Neuronal stem cell (in vitro differentiated cells): ENCODE measurements around the gene RTP4.
A peak's percentile ranks its signal among the peaks of the same experiment; 100 is the strongest.

Experiments
- DNase-seq: peaks from one replicate; pipeline ENCODE4 v3.0.0-alpha.2; 2013; ENCODE audit warnings: low spot score
- H2AFZ ChIP-seq: one replicate; pipeline ENCODE4 v1.6.1; 2013; ENCODE audit warnings: mild to moderate bottlenecking, low read length, inconsistent platforms
- H2AK5ac ChIP-seq: 2 replicates; pipeline ENCODE4 v1.6.1; 2013; ENCODE audit warnings: low read depth, mild to moderate bottlenecking, inconsistent platforms, low read length, moderate library complexity, mixed read lengths
- H2BK120ac ChIP-seq: 2 replicates; pipeline ENCODE4 v1.6.1; 2013; ENCODE audit warnings: low read depth, mild to moderate bottlenecking, inconsistent platforms, low read length, moderate library complexity, mixed read lengths
- H2BK12ac ChIP-seq: one replicate; pipeline ENCODE4 v1.6.1; 2013; ENCODE audit warnings: low read length, inconsistent platforms
- H2BK15ac ChIP-seq: 2 replicates; pipeline ENCODE4 v1.6.1; 2013; ENCODE audit warnings: mild to moderate bottlenecking, low read length, inconsistent platforms, mixed read lengths
- H2BK5ac ChIP-seq: one replicate; pipeline ENCODE4 v1.6.1; 2013; ENCODE audit warnings: inconsistent platforms, mild to moderate bottlenecking, low read length, moderate library complexity
- H3K14ac ChIP-seq: one replicate; pipeline ENCODE4 v1.6.1; 2013; ENCODE audit warnings: low read length, inconsistent platforms
- H3K18ac ChIP-seq: 2 replicates; pipeline ENCODE4 v1.6.1; 2013; ENCODE audit warnings: low read length, inconsistent platforms
- H3K23ac ChIP-seq: 2 replicates; pipeline ENCODE4 v1.6.1; 2013; ENCODE audit warnings: low read depth, mild to moderate bottlenecking, mixed read lengths, low read length, inconsistent platforms; ENCODE audit not compliant: poor library complexity
- H3K27ac ChIP-seq: replicated peaks from 3 replicates; pipeline ENCODE4 v1.5.1; 2013; ENCODE audit warnings: low read length, inconsistent platforms
- H3K27me3 ChIP-seq, 3 experiments: 2 replicates each; pipeline ENCODE4 v1.6.1; 2013; ENCODE audit warnings: low read length in 3 of 3, mild to moderate bottlenecking in 2 of 3, inconsistent platforms in 1 of 3, low read depth in 1 of 3, mixed read lengths in 1 of 3, moderate library complexity in 1 of 3; ENCODE audit not compliant: control insufficient read depth in 3 of 3, insufficient read depth in 3 of 3
- H3K36me3 ChIP-seq, 2 donors: replicated peaks in 1 of 2; 2 replicates each; pipeline ENCODE4 v1.6.1; 2013; ENCODE audit warnings: low read length in 2 of 2; ENCODE audit not compliant: control insufficient read depth in 2 of 2, insufficient read depth in 2 of 2
- H3K4ac ChIP-seq: 2 replicates; pipeline ENCODE4 v1.6.1; 2013; ENCODE audit warnings: inconsistent platforms, mild to moderate bottlenecking, low read length, moderate library complexity
- H3K4me1 ChIP-seq, 2 donors: 1 replicate in 1 of 2; 2 replicates in 1 of 2; pipeline ENCODE4 v1.6.1; 2013; ENCODE audit warnings: low read length in 2 of 2, low read depth in 1 of 2; ENCODE audit not compliant: control insufficient read depth in 2 of 2, insufficient read depth in 1 of 2
- H3K4me2 ChIP-seq: one replicate; pipeline ENCODE4 v1.6.1; 2013; ENCODE audit warnings: mild to moderate bottlenecking, low read length, inconsistent platforms; ENCODE audit not compliant: insufficient read depth, poor library complexity, severe bottlenecking
- H3K4me3 ChIP-seq, 2 donors: 2 replicates each; pipeline ENCODE4 v1.5.1; 2013; ENCODE audit warnings: low read length in 2 of 2, mild to moderate bottlenecking in 2 of 2, inconsistent platforms in 1 of 2, moderate library complexity in 1 of 2
- H3K79me1 ChIP-seq: one replicate; pipeline ENCODE4 v1.6.1; 2013; ENCODE audit warnings: low read depth, mild to moderate bottlenecking, inconsistent platforms, low read length, moderate library complexity
- H3K9ac ChIP-seq: one replicate; pipeline ENCODE4 v1.6.1; 2013; ENCODE audit warnings: mild to moderate bottlenecking, low read depth, low read length, inconsistent platforms; ENCODE audit not compliant: poor library complexity
- H3K9me3 ChIP-seq, 2 donors: replicated peaks in 1 of 2; 2 replicates each; pipeline versions ENCODE3 to v1.6.1; 2013; ENCODE audit warnings: low read length in 2 of 2, mild to moderate bottlenecking in 2 of 2, inconsistent platforms in 1 of 2, low read depth in 1 of 2, mixed read lengths in 1 of 2, moderate library complexity in 1 of 2; ENCODE audit not compliant: control insufficient read depth in 2 of 2, insufficient read depth in 1 of 2
- H4K8ac ChIP-seq: one replicate; pipeline ENCODE4 v1.6.1; 2013; ENCODE audit warnings: low read depth, mild to moderate bottlenecking, inconsistent platforms, low read length, moderate library complexity
- H4K91ac ChIP-seq: one replicate; pipeline ENCODE4 v1.6.1; 2013; ENCODE audit warnings: low read length, low read depth, mild to moderate bottlenecking, inconsistent platforms; ENCODE audit not compliant: poor library complexity
- WGBS, 2 donors: extraction: QIAGEN DNeasy Blood & Tissue Kit; methylation state at CpG; one replicate each; pipeline ENCODE4 v1.1.7; 2013; ENCODE audit warnings: missing lambda C conversion rate in 2 of 2, mixed read lengths in 1 of 2; ENCODE audit not compliant: insufficient read length in 2 of 2, insufficient replicate concordance in 1 of 2; ENCODE audit errors: extremely low coverage in 2 of 2; 5-methylcytosine and 5-hydroxymethylcytosine counted together

The RTP4 gene

DNA sequence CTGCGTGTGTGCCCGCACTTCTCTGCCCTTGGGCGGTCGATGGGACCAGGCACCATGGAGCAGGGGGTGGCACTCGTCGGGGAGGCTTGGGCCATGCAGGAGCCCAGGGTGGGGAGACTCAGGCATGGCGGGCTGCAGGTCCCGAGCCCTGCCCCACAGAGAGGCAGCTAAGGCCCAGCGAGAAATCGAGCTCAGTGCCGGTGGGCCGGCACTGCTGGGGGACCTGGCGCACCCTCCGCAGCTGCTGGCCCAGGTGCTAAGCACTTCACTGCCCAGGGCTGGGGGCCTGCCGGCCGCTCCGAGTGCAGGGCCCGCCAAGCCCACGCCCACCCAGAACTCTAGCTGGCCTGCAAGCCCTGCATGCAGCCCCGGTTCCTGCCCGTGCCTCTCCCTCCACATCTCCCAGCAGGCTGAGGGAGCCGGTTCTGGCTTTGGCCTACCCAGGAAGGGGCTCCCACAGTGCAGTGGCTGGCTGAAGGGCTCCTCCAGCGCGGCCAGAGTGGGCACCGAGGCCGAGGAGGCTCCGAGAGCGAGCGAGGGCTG, 553 bp upstream of the RTP4 start:
- Histone ChIP-seq H3K14ac (no peak overlapping the region), H4K91ac (no peak overlapping the region), H3K36me3 (no peaks in the 10 kb centered on the region), H3K27me3 (no peaks in the 10 kb centered on the region), H3K4me3 (no peak overlapping the region), H3K4me2 (no peak overlapping the region), H2BK5ac (no peak overlapping the region), H3K18ac (peak overlapping the region; percentile 25), H3K9me3 (no peaks in the 10 kb centered on the region), H2BK15ac (no peak overlapping the region), H2AK5ac (no peak overlapping the region), H3K27ac (no peak overlapping the region), H2AFZ (no peak overlapping the region), H3K4me1 (peaks cover 0 to 1% of the 10 kb centered on the region in 2 donors), H2BK12ac (no peak overlapping the region), H2BK120ac (no peak overlapping the region), H3K23ac (peak overlapping the region; percentile 31), H4K8ac (no peak overlapping the region), H3K9ac (no peak overlapping the region), H3K4ac (no peak overlapping the region), H3K79me1 (no peaks in the 10 kb centered on the region)
- no CpG with 5 or more reads among the region's 29 CpGs for WGBS, 2 donors
- DNase-seq = no peak

DNA sequence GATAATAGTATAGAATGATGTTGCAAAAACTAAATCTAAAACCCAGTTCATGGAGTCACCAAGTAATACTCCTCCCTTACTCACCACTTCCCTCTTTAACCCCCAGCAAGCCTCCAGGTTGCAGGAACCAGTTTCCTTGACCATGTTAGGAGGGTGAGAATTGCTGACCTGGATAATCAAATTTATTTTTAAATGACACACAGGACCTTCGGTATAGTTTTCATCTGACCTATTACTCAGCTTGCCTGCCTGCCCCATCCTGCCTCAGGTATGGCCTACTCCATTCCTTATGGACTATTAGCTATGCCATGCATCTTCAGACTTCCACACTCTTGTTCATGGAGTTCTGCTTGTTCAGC, 883 bp downstream of the RTP4 start:
- Histone ChIP-seq H3K18ac (no peak overlapping the region), H2BK120ac (no peak overlapping the region), H3K14ac (no peak overlapping the region), H2AFZ (no peak overlapping the region), H3K27ac (no peak overlapping the region), H3K9me3 (no peaks in the 10 kb centered on the region), H3K4me2 (no peak overlapping the region), H4K91ac (no peak overlapping the region), H3K4me1 (no peaks in the 10 kb centered on the region), H3K27me3 (no peaks in the 10 kb centered on the region), H3K9ac (no peak overlapping the region), H2AK5ac (no peak overlapping the region), H3K4me3 (no peak overlapping the region), H3K23ac (no peak overlapping the region), H2BK15ac (no peak overlapping the region), H2BK12ac (no peak overlapping the region), H2BK5ac (no peak overlapping the region), H3K36me3 (no peaks in the 10 kb centered on the region), H4K8ac (no peak overlapping the region), H3K4ac (no peak overlapping the region), H3K79me1 (no peaks in the 10 kb centered on the region)
- DNase-seq = no peak
- WGBS, 2 donors = no CpG with 5 or more reads among the region's 1 CpG

DNA sequence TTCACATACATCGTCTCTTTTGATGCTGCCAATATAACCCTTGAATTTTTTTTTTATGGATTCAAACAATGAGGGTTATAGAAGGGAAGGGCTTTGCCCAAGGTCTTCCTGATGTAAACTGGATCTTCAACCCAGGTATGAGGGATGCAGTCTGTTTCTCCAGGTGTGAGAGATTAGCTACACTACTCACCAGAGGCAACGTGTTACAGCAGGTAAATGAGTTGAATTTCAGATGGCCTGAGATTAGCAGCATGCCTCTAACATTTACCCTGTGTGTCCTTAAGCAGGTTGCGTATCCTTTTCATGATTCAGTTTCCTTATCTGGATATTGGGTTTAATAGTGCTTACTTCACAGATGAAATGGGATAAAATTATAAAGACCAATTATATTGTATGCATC, 1.9 kb downstream of the RTP4 start:
- Histone ChIP-seq H3K4ac (no peak overlapping the region), H2BK12ac (no peak overlapping the region), H3K36me3 (no peaks in the 10 kb centered on the region), H3K14ac (no peak overlapping the region), H3K4me1 (no peaks in the 10 kb centered on the region), H3K23ac (no peak overlapping the region), H2BK120ac (no peak overlapping the region), H4K91ac (no peak overlapping the region), H3K9ac (no peak overlapping the region), H2BK15ac (no peak overlapping the region), H3K18ac (no peak overlapping the region), H4K8ac (no peak overlapping the region), H2AK5ac (no peak overlapping the region), H3K27me3 (no peaks in the 10 kb centered on the region), H2BK5ac (no peak overlapping the region), H2AFZ (no peak overlapping the region), H3K4me2 (no peak overlapping the region), H3K79me1 (no peaks in the 10 kb centered on the region), H3K9me3 (no peaks in the 10 kb centered on the region), H3K27ac (no peak overlapping the region), H3K4me3 (no peak overlapping the region)
- no peak for DNase-seq
- no CpG with 5 or more reads among the region's 3 CpGs for WGBS, 2 donors

DNA sequence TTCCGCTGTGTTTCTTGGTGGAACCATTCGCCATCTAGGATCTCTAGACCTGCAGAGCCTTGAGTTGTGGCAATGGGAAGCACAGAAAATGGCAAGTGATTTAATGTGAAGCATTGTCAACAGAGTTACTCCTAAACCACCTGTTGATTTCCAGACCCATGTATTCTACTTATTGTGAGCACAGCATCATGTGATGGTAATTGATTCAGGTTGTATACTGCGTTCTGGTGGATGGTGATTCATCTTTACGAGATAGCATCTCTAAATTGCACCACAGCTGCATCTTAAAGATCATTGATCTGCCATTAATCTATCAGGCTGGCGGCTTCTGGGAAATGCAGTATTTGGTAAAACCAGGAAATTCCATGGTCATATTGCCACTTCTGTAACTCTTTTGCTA, 7.4 kb downstream of the RTP4 start:
- Histone ChIP-seq H2AFZ (no peak overlapping the region), H3K4me1 (no peaks in the 10 kb centered on the region), H3K27me3 (no peaks in the 10 kb centered on the region), H3K36me3 (no peaks in the 10 kb centered on the region), H4K8ac (no peak overlapping the region), H3K9ac (no peak overlapping the region), H3K4me3 (no peak overlapping the region), H3K4ac (no peak overlapping the region), H2BK12ac (no peak overlapping the region), H3K9me3 (no peaks in the 10 kb centered on the region), H2BK120ac (no peak overlapping the region), H2BK15ac (no peak overlapping the region), H2BK5ac (no peak overlapping the region), H4K91ac (no peak overlapping the region), H3K4me2 (no peak overlapping the region), H2AK5ac (no peak overlapping the region), H3K79me1 (no peaks in the 10 kb centered on the region), H3K14ac (no peak overlapping the region), H3K18ac (no peak overlapping the region), H3K27ac (no peak overlapping the region), H3K23ac (no peak overlapping the region)
- no peak for DNase-seq
- WGBS, 2 donors = no CpG with 5 or more reads among the region's 5 CpGs
